ENCODE results near the gene PARL.

The PARL gene

GRCh38 chr3:183875411-183875810, 9.3 kb downstream of the PARL start:
- Histone ChIP-seq H3K36me3 (replicated peaks; ENCODE audit: insufficient read depth, low read length) (no peaks in the 10 kb centered on the region), H2AFZ (ENCODE audit: low read length) (no peak overlapping the region), H3K4me3 (ENCODE audit: low read length) (no peak overlapping the region), H3K9ac (ENCODE audit: low read length) (no peak overlapping the region), H3K27me3 (replicated peaks; ENCODE audit: insufficient read depth, low read length) (no peaks in the 10 kb centered on the region), H3K27ac (ENCODE audit: low read length) (no peak overlapping the region), H3K79me2 (ENCODE audit: low read length) (peaks cover 94% of the 10 kb centered on the region), H4K20me1 (ENCODE audit: insufficient read depth, low read length) (peaks cover 2% of the 10 kb centered on the region; the same call in 1 of the 2 replicates), H3K9me2 (replicated peaks; ENCODE audit: insufficient read depth, low read length) (no peaks in the 10 kb centered on the region), H3K9me3 (replicated peaks; ENCODE audit: insufficient read depth, low read length) (no peaks in the 10 kb centered on the region), H3F3A (ENCODE audit: insufficient read depth, low read length) (no peaks in the 10 kb centered on the region), H3K4me1 (ENCODE audit: low read length) (no peaks in the 10 kb centered on the region), H3K4me2 (ENCODE audit: low read depth, low read length) (no peak overlapping the region)
- no peak for DNase-seq
- TF ChIP-seq EZH2 (optimal IDR thresholded peaks at IDR 0.05; ENCODE audit: low read depth, low read length) = no peak
- no peak for TF ChIP-seq EZH2phosphoT487 (IDR thresholded peaks at IDR 0.05; ENCODE audit: low read length)
- TF ChIP-seq CTCF (IDR thresholded peaks at IDR 0.05; ENCODE audit: low read length) = no peak

- Histone ChIP-seq H3K27ac (ENCODE audit: low read length) (no peak overlapping the region), H3K4me2 (ENCODE audit: low read depth, low read length) (no peak overlapping the region), H3K4me1 (ENCODE audit: low read length) (no peaks in the 10 kb centered on the region), H3K9me3 (replicated peaks; ENCODE audit: insufficient read depth, low read length) (no peaks in the 10 kb centered on the region), H3K9me2 (replicated peaks; ENCODE audit: insufficient read depth, low read length) (no peaks in the 10 kb centered on the region), H3K9ac (ENCODE audit: low read length) (no peak overlapping the region), H2AFZ (ENCODE audit: low read length) (no peak overlapping the region), H3K4me3 (ENCODE audit: low read length) (no peak overlapping the region), H3K36me3 (replicated peaks; ENCODE audit: insufficient read depth, low read length) (no peaks in the 10 kb centered on the region), H3K27me3 (replicated peaks; ENCODE audit: insufficient read depth, low read length) (no peaks in the 10 kb centered on the region), H3K79me2 (ENCODE audit: low read length) (peaks cover 92% of the 10 kb centered on the region), H3F3A (ENCODE audit: insufficient read depth, low read length) (no peaks in the 10 kb centered on the region), H4K20me1 (ENCODE audit: insufficient read depth, low read length) (peaks cover 2% of the 10 kb centered on the region; the same call in 1 of the 2 replicates)
- no peak for TF ChIP-seq EZH2phosphoT487 (IDR thresholded peaks at IDR 0.05; ENCODE audit: low read length)
- TF ChIP-seq EZH2 (optimal IDR thresholded peaks at IDR 0.05; ENCODE audit: low read depth, low read length) = no peak
- no peak for TF ChIP-seq CTCF (IDR thresholded peaks at IDR 0.05; ENCODE audit: low read length)
- DNase-seq = no peak
These were observed 10.8 kb downstream of the PARL start for GRCh38 chr3:183873914-183874313.

GRCh38 chr3:183871541-183871940, 13.1 kb downstream of the PARL start:
- no peak for TF ChIP-seq CTCF (IDR thresholded peaks at IDR 0.05; ENCODE audit: low read length)
- TF ChIP-seq EZH2phosphoT487 (IDR thresholded peaks at IDR 0.05; ENCODE audit: low read length) = no peak
- no peaks in the 10 kb centered on the region for H3K27me3 ChIP-seq (replicated peaks; ENCODE audit: insufficient read depth, low read length)
- H3K9ac ChIP-seq (ENCODE audit: low read length) = no peak overlapping the region
- no peak overlapping the region for H3K4me2 ChIP-seq (ENCODE audit: low read depth, low read length)
- no peak overlapping the region for H3K27ac ChIP-seq (ENCODE audit: low read length)
- no peaks in the 10 kb centered on the region for H3K9me2 ChIP-seq (replicated peaks; ENCODE audit: insufficient read depth, low read length)
- H2AFZ ChIP-seq (ENCODE audit: low read length) = no peak overlapping the region
- no peak overlapping the region for H3K4me3 ChIP-seq (ENCODE audit: low read length)
- H4K20me1 ChIP-seq (ENCODE audit: insufficient read depth, low read length) = peaks cover 2% of the 10 kb centered on the region; the same call in 1 of the 2 replicates
- no peaks in the 10 kb centered on the region for H3K36me3 ChIP-seq (replicated peaks; ENCODE audit: insufficient read depth, low read length)
- H3F3A ChIP-seq (ENCODE audit: insufficient read depth, low read length) = no peaks in the 10 kb centered on the region
- peaks cover 80% of the 10 kb centered on the region for H3K79me2 ChIP-seq (ENCODE audit: low read length)
- no peaks in the 10 kb centered on the region for H3K9me3 ChIP-seq (replicated peaks; ENCODE audit: insufficient read depth, low read length)
- DNase-seq = no peak
- H3K4me1 ChIP-seq (ENCODE audit: low read length) = no peaks in the 10 kb centered on the region

All from MM.1S (cell line).